Upper lobe of left lung (tissue), 4 donors: Measurements from ENCODE around the gene ROS1.

Source experiments
- CTCF ChIP-seq, 6 experiments: fragments of 450-650 bp in 4 of 6; fragments of 200-600 bp in 2 of 6; sonication (generic) in 2 of 6; IDR thresholded peaks; one replicate each; pipeline ENCODE4 v1.5.1; 2016 to 2019; ENCODE audit warnings: antibody characterized with exemption in 6 of 6
- POLR2A ChIP-seq, 4 donors: fragments of 450-650 bp; IDR thresholded peaks; one replicate each; pipeline ENCODE4 v1.5.1; 2016 to 2017; ENCODE audit warnings: antibody characterized with exemption in 4 of 4, mild to moderate bottlenecking in 2 of 4
- POLR2AphosphoS5 ChIP-seq, 2 donors: sonication (generic); formaldehyde crosslinking; IDR thresholded peaks; one replicate each; pipeline ENCODE4 v1.5.1; 2017; ENCODE audit warnings: antibody characterized with exemption in 2 of 2

DNA sequence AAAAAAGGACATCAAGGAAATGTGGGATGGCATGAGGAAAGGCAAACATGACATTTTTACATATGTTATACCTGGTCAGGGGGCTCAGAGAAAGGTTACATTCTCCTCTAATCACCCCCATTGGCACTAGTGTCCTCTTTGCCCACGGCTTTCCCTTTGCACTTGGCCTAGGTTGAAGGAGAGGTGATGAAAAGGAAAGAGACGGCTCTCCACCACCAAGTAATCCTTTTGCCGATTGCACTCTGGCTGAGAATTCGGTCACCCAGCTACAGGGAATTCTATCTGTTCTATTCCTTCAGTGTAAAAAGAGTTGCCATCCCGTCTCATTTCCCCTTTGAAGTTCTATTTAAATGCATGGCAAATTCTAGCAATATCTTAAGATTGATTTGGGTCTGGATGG is 150.0 kb downstream of the ROS1 start:
- TF ChIP-seq CTCF (IDR thresholded peaks at IDR 0.05) (no peak), POLR2A (IDR thresholded peaks at IDR 0.05) (no peak), POLR2AphosphoS5 (IDR thresholded peaks at IDR 0.05) (no peak)
